Measurements from ENCODE around the gene CLEC7A.
A peak's percentile ranks its signal among the peaks of the same experiment; 100 is the strongest.

CLEC7A gene

DNA sequence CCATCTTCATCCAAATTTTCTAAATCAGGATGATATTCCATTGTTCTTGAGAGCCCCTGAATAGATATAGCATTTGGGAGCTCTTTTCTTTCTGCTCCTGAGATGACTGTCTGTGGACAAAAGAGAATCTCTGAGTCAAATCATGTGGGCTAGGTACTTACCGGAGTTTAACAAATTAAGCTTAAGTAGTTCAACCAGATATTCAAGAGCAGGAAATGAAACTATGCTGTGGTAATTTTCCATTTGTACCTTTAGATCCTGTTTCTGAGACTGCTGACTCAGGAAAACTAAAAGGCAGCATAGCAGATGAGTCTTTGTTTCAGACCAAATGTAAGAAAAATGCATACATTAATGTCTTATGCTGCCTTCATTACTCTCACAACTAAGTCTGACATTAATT, at the start of gene CLEC7A:
CLEC7A (minus strand) TSS at position 158 of the 400 bp plus-strand sequence; CDS start at position 41, 117 bp downstream.
- DNase-seq (ENCODE audit: low spot score): no peak

- no peak for DNase-seq (ENCODE audit: low spot score)
Measured at GRCh38 chr12:10179776-10180181, 49.8 kb upstream of the CLEC7A start.

DNA sequence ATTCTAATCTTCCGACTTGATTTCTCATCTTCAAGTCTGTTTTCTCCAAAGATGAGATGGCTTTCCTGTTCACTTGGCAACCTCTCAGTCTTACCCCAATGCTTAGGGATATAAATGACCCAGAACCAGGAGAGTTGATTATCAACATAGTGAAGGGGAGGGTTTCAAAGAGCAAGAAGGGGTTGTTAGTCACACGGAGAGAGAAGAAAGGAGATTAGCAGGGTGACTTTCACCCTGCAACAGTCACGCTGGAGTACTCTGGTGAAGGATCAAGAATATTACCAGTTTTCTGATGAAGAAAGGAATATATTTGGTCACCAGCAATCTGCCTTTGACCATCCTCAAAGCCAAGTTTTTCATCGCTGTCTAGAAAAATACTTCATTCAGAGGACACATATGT, 48.8 kb upstream of the CLEC7A start, which contains the start of gene TMEM52B:
TMEM52B (plus strand) TSS at position 212 of the 400 bp plus-strand sequence. CDS start 543 bp downstream, outside the sequence.
- no peak for DNase-seq (ENCODE audit: low spot score)

GRCh38 chr12:10175846-10176636, 46.0 kb upstream of the CLEC7A start:
- no peak for DNase-seq (ENCODE audit: low spot score)

DNA sequence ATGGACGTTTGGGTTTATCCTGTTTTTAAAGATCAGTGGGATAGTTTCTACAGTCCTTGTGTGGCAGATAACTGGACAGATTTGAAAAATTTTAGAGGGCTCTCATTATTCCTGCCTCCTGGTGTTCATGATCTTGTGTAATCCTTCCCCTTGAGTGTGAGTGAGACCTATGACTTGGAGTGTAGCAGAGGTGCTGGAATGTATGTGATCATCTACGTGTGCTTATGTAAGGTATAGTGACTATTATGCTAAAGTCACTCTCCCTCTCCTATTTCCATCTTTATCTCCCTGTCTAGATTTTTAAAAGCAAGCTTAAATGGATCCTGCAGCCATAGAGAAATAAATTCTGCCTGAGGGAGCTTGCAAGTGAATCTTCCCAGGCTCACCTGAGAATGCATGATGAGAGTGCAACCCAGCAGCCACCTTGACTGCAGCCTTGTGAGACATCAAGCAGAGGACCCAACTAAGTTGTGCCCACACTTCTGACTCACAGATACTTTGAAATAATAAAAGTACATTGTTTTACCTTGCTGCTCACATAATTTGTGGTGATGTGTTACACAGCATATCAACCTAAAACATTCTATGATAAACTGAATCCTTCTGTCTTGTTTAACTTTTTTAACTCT, 45.1 kb upstream of the CLEC7A start:
- DNase-seq (ENCODE audit: low spot score): no peak

GRCh38 chr12:10171973-10172728, 42.2 kb upstream of the CLEC7A start, which contains the start of gene OLR1:
Gene OLR1 (minus strand): TSS chr12:10172132. CDS start chr12:10172077, 55 bp downstream.
- DNase-seq (ENCODE audit: low spot score): no peak

DNA sequence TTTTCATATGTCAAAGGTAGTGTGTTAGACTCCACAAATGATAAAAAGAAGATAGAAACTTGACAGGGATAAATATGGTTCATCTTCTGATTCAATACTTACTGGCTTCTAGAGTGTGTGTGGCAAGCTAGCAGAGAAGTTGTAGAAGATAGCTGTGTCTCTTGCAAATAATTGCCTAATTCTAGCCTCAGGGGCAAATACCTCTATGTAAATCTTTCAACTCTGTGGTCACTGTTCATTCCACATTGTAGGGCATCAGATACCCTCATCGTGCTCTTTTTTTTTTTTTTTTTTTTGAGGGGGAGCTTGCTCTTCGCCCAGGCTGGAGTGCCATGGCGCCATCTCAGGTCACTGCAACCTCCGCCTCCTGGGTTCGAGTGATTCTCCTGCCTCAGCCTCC, 40.2 kb upstream of the CLEC7A start:
- no peak for DNase-seq (ENCODE audit: low spot score)

- DNase-seq (ENCODE audit: low spot score): no peak
Measured at GRCh38 chr12:10169104-10169503, 39.1 kb upstream of the CLEC7A start.

DNA sequence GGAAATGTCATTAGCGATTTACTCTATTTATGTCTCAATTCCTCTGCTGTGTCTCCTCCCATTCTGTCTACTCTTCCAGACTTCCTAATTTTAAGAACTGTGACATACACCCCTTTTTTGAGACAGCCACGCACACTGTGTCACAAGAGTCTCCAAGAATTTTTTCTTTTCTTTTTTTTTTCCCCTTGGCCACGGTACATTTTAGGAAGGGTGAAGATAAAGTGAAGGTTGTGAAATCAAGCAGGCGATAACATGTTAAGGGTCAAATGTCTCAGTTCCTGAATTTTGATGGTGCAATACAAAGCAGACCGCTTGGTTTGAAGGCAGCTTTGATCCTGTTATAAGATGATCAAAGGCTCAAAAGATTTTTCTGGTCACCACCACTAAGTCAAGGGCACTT, 37.6 kb upstream of the CLEC7A start:
- DNase-seq (ENCODE audit: low spot score): no peak

DNA sequence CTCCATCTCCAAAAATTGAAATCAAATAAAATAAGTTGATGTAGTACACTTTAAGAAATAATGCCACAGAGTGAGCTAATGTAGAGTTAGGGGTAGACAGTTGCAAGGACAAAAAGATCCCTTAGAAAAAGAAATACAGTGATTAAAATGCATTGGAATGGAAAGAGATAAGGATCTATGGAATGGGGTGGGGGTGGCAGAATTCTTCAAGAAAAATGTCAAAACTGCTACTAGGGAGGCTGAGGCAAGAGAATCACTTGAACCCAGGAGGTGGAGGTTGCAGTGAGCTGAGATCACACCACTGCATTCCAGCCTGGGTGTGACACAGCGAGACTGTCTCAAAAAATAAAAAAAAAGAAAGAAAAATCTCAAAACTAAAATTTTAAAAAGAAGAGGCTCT, 35.4 kb upstream of the CLEC7A start:
- no peak for DNase-seq (ENCODE audit: low spot score)

DNA sequence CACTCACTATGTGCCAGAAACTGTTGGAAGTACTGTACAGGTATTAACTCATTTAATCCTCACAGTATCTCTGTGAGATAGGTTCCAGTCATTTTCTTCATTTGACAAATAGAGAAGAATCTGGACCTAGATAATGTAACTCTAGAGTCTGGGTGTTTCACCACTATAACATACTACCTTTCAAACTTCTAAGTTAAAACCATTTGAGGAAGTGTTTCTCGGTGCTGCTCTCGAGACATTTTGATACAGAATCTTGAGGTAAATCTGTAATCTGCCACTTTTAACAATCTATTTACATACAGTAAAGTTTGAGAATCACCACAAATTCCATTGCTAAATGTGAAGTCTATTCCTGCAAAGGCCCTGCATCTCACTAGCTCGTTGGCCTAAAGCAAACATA, 33.1 kb upstream of the CLEC7A start:
- no peak for DNase-seq (ENCODE audit: low spot score)

DNA sequence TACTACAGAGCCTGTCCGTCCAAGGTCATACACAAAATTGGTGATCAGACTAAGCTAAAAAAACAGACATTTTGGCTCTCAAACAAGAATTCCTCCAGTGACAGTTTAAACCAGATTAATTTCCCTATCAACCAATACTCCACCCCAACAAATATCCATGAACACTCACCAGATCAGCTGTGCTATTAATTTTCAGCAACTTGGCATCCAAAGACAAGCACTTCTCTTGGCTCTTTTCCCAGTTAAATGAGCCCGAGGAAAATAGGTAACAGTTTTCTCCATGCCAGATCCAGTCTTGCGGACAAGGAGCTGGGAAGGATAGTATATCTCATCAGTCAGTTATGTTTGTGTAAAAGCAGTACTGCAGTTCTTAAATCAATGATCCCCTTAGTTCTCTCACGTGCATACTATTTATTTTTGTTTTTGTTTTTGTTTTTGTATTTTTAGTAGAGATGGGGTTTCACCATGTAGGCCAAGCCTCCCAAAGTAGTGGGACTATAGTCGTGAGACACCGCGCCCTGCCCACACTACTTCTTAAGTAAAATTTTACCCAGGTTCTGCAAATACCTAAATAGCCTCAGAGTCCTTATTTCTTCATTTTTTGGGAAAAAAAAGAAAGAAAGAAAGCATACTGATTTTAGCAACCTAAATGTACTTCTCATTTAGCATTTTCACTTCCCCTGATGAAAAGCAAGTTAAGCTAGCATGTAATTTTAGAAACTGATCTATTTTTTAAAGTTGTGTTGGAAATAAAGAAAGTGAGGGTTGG, 30.8 kb upstream of the CLEC7A start:
- no peak for DNase-seq (ENCODE audit: low spot score)

- no peak for DNase-seq (ENCODE audit: low spot score)
Measured at GRCh38 chr12:10159280-10159679, 29.3 kb upstream of the CLEC7A start.

- DNase-seq (ENCODE audit: low spot score): no peak
Measured at GRCh38 chr12:10158406-10158805, 28.4 kb upstream of the CLEC7A start.

- DNase-seq (ENCODE audit: low spot score): no peak
Measured at GRCh38 chr12:10155966-10156365, 26.0 kb upstream of the CLEC7A start.

DNA sequence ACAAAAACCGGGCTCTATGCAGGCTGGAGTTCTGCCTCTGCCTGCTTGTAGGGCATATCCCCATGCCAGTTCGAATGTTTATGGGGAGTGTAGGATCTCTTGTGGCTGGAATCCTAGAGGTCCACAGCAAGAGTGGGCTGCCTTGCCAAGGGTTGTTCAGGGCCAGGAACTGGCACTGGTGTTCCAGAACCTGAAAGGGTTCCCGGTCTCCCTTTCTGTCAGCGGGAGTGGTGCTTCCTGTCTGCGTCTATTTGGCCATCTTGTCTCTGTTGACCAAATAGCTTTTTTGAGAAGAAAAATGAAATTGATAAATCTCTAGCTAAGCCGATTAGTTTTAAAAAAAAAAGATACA, 24.1 kb upstream of the CLEC7A start:
- no peak for DNase-seq (ENCODE audit: low spot score)

GRCh38 chr12:10153271-10154144, 23.5 kb upstream of the CLEC7A start:
- DNase-seq (ENCODE audit: low spot score): peak; percentile 76

- no peak for DNase-seq (ENCODE audit: low spot score)
Measured at GRCh38 chr12:10151621-10152020, 21.6 kb upstream of the CLEC7A start.

DNA sequence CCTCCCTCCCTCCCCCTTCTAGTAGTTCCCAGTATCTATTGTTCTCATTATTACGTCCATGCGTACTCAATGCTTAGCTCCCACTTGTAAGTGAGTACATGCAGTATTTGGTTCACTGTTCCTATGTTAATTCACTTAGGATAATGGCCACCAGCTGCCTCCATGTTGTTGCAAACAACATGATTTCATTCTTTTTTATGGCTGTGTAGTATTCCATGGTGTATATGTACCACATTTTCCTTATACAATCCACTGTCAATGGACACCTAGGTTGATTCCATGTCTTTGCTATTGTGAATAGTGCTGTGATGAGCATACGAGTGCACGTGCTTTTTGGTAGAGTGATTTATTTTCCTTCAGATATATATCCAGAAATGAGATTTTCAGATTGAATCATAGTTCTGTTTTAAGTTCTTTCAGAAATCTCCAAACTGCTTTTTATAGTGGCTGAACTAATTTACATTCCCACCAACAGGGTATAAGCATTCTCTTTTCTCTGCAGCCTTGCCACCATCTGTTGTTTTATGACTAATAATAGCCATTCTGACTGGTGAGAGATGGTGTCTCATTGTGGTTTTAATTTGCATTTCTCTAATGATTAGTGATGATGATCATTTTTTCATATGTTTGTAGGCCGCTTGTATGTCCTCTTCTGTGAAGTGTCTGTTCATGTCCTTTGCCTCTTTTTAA, 17.9 kb upstream of the CLEC7A start:
- DNase-seq (ENCODE audit: low spot score): no peak

- no peak for DNase-seq (ENCODE audit: low spot score)
Measured at GRCh38 chr12:10142976-10143589, 13.1 kb upstream of the CLEC7A start.
